ENCODE results near the gene SUN5.

GRCh38 chr20:33030569-33030968 is 26.3 kb upstream of the SUN5 start:
- no peak for TF ChIP-seq EZH2 (IDR thresholded peaks at IDR 0.05; ENCODE audit: borderline replicate concordance, low read length)
- TF ChIP-seq, protein P1, sequence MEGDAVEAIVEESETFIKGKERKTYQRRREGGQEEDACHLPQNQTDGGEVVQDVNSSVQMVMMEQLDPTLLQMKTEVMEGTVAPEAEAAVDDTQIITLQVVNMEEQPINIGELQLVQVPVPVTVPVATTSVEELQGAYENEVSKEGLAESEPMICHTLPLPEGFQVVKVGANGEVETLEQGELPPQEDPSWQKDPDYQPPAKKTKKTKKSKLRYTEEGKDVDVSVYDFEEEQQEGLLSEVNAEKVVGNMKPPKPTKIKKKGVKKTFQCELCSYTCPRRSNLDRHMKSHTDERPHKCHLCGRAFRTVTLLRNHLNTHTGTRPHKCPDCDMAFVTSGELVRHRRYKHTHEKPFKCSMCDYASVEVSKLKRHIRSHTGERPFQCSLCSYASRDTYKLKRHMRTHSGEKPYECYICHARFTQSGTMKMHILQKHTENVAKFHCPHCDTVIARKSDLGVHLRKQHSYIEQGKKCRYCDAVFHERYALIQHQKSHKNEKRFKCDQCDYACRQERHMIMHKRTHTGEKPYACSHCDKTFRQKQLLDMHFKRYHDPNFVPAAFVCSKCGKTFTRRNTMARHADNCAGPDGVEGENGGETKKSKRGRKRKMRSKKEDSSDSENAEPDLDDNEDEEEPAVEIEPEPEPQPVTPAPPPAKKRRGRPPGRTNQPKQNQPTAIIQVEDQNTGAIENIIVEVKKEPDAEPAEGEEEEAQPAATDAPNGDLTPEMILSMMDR (conservative IDR thresholded peaks at IDR 0.05 in 1 of 2, IDR thresholded peaks at IDR 0.05 in 1 of 2; ENCODE audit: extremely low read depth in 1 of 2, insufficient read depth in 1 of 2, low read depth in 1 of 2, low read length in 2 of 2), result no peak
